Glomerular visceral epithelial cell (primary cell): ENCODE measurements around the gene CEP55.
"Not testable (repeated sequence)": the region's sequence is repeated elsewhere in the genome, so short reads cannot be mapped to it uniquely, and the experiment has no call there.

Source experiments
- DNase-seq: peaks from one replicate; pipeline ENCODE4 v3.0.0-alpha.2; 2016; ENCODE audit errors: extremely low spot score

The CEP55 gene

DNA sequence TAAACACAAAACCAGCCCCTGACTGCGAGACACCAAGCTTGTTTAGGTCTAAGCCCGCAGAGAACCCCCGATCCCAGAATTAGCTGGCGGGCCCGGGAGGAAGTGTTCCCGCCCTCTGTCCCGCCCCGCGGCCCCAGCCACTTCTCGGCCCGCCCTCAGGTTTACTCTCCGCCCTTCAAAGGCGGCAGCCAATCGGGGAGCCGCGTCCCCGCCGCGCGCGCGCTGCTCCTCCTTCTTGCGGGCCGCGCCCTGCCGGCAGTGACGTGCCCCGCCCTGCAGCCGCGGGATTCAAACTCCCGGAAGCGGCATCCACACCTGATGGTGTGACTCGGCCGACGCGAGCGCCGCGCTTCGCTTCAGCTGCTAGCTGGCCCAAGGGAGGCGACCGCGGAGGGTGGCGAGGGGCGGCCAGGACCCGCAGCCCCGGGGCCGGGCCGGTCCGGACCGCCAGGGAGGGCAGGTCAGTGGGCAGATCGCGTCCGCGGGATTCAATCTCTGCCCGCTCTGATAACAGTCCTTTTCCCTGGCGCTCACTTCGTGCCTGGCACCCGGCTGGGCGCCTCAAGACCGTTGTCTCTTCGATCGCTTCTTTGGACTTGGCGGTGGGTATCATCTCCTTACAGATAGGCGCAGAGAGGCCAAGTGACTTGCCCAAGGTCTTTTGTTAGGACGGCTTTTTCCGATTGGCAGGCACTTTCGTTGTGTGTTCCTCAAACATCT lies at the start of gene CEP55:
Gene CEP55, plus strand, starts transcription at position 291 of the 720 bp plus-strand sequence. CDS start 3,440 bp downstream, outside the sequence.
- peak; percentile 97 for DNase-seq

DNA sequence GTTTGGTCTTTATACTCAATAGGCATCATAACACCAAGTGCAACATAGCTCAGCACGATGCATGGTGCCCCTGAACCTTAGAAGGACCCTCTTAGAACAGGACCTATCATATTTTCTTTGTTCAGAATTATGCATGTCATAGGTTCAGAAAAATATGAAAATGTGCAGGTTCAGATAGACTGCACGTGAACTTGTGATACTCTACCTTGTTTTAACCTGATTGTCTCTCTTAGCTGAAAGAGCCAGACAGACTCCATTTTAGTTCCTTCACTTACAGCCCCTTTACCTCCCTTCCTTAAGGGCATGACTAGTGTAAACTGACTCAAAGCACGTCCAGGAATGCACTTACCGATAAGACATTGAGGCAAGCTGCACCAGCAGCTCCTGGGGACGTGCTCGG lies 49.4 kb upstream of the CEP55 start:
- DNase-seq, result no peak

DNA sequence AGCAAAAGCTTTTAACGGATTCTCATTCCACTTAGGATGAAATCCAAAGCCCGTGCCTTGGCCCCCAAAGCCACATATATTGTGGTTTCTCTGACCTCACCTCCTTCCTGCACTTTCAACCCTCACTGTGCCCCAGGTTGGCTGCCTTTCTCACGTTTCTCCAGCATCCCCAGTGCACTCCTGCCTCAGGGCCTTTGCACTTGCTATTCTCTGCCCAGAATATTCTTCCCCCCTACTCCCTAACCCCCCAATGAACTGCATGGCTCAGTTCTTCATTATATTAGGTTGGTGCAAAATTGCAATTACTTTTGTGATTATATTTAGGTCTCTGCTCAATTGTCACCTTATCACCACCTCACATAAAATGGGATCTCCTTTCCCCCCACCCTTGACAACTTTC lies 48.4 kb upstream of the CEP55 start:
- DNase-seq, result no peak

DNA sequence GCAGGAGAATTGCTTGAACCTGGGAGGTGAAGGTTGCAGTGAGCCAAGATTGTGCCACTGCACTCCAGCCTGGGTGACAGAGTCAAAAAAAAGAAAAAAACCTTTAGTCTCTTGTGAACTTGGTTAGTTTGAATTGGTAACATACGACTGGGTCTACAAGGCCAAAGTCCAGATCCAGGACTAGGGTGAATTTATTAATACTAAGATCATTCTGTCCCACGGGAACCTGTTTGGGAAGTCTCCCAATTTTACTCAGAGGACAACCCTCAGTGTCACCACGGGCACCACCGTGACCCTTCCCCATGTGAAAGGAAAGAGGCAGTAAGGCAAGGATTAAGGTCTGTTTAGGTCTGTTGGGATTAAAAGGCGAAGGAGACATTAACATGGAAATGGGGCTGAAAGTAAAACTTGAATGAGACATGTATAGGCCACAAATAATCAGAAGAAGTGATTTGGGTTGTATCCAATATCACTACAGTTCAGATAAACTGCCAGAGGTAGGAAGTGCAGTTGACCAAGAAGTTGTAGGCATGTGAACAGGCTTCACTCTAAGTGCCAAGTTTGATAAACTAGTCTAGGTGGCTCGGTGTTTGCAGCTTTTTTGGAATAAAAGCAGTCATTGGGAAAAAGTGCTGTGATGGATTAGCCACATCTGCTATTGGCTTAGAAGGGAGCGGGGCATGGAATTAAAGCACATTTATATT lies 45.0 kb upstream of the CEP55 start:
- no peak for DNase-seq

DNA sequence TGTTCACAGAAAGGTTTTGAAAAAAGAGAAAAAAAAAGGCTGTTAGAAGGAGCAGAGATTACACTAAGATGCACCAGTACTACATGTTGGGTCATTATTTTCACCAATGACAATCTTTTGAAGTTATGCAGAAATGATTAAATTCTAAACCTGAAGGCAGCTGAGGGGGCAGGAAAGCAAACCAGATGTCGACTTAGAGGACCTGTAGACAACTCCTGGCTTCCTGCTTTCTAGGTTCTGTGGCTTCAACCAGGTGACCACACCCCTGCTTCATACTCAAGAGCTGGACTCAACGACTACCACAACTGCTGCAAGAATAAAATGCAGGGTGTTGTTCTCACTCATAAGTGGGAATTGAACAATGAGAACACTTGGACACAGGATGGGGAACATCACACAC lies 44.3 kb upstream of the CEP55 start:
- DNase-seq, result no peak

DNA sequence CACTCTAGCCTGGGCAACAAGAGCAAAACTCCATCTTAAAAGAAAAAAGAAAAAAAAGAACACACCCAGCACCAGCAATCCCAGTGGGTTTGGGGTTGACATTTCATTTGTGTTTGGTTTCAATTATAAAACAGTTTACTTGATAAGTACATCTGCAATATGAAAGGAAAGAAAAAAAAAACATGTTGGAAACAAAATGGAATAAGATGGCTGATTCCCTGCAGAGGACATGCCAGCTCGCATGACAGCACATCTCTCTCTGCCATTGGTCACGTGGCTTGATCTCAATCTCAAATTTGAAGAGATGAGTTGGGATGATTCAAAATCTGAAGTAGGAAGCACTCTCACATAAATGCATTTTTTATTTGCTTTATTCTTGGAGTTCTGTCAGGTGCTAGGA lies 42.3 kb upstream of the CEP55 start:
- DNase-seq, result no peak

DNA sequence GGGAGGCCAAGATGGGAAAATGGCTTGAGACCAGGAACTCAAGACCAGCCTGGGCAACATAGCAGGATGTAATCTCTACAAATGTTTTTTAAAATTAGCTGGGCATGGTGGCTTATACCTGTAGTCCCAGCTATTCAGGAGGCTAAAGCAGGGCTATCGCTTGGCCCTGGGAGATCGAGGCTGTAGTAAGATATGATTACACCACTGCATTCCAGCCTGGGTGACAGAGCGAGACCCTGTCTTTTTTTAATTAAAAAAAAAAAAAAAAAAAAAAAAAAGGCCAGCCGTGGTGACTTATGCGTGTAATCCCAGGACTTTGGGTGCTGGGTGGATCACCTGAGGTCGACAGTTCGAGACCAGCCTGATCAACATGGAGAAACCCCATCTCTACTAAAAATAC lies 41.7 kb upstream of the CEP55 start:
- no peak for DNase-seq

DNA sequence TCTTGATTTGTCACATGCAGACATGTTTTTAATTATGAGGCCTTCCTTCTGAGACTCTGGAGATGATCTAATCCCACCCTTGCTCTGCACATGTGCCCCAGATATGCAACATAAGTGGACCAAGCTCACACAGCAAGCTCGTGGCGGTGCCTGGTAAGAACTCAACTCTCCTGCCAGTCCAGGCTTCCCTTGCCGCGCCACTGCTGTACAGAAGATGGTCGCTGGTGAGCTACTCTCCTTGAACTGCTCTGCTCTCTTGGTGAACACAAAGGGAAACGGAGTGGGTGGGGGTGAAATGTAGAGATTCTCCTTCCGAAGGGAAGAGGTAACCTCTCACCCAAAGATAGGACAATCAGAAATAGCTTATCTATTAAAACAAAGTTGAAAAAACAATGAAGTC lies 39.9 kb upstream of the CEP55 start:
- DNase-seq, result no peak

DNA sequence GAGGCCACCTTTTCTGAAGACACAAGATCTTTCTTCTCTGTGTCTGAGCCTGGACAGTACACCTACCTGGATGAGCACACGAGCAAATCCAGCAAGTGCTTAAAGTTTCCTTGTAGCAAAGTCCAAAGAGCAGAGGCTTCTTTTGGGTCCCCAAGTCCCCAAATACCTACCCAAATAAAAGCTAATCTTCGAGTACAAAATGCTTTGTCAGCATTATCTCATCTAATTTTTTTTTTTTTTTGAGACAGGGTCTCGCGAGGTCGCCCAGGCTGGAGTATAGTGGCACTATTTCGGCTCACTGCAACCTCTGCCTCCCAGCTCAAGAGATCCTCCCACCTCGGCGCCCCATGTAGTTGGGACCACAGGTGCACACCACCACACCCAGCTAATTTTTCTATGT lies 38.9 kb upstream of the CEP55 start:
- DNase-seq, result no peak

DNA sequence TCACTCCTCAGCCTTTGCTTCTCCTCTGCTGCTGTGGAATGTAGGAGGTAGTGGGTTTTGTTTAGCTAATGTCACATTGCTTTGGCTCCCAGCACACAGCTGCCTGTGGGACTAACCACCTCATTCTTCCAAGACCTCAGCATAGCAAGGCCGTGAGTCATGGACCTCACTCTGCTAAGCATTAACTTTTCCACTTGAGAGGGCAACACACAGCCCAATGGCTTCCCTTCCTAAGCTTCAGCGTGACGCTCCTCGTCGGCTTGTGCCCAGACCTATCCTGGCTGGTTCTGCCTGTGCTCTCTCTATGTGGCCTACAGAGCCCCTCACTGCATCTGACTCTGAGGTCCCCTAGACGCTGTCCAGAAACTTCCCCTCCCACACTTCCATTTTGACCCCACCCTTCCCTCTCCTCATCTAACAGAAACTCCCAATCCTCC lies 37.6 kb upstream of the CEP55 start:
- DNase-seq, result peak; percentile 100

DNA sequence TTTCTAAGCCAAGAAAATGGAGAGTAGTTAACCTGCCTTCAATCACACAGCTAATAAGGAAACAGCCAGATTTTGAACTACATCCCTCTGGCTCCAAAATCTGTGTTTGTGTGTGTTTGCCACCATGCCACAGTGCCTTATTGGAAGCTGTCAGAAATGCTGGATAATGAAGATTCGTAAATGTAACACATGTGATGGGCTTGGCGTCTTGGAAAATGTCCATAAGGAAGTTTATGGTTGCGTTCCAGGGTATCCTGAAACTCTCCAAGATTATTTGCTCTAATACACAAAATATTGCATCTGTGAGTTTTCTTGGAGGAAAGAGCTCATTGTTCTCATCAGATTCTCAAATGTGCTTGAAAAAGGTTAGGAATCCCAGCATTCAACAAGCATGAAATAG lies 36.9 kb upstream of the CEP55 start:
- no peak for DNase-seq

DNA sequence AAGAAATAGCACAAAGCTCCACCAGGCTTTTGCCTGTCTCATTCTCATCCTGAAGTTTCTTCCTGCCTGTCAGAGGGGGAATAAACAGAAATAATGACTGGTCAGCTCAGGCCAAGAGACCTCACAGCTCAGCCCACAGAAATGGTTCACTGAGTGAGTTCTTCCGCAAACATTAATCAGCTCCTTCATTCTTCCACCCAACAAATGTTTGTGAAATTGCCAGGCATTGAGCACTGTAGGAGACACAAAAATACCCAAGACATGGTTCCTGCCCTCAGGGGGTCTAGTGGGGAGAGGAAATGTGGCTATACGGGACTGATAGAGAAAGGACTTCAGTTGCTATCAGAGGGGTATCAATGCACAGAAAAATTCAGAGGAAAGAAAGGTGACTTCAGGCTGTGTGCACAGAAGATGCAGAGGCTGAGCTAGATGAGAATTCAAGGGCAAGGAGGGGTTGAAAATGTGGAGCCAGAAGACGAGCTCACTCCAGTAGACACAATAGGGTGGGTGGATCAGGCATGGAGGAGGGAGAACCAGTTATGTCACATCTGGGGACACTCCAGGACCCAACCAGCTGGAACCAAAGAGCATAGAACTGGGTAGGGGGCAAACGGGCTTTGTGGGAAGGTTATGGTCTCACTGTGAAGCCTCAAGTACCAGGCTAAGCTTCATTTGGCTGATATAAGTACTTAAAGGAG lies 35.2 kb upstream of the CEP55 start:
- DNase-seq, result peak; percentile 75

DNA sequence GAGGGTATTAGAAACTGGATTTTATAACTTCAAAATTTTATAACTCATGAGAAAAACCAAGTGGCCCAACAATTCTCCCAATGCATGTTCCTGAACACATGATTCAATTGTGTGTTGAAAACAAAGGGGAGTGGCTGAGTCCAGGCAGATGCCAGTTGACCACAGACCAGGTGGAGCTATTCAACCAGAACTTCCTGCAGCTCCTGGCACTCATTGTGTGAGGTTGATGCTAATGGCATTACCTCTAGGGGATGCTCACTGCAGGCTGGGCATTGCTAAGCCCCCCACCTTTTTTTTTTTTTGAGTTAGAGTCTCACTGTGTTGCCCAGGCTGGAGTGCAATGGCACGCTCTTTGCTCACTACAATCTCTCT lies 34.6 kb upstream of the CEP55 start:
- DNase-seq, result peak; percentile 94

DNA sequence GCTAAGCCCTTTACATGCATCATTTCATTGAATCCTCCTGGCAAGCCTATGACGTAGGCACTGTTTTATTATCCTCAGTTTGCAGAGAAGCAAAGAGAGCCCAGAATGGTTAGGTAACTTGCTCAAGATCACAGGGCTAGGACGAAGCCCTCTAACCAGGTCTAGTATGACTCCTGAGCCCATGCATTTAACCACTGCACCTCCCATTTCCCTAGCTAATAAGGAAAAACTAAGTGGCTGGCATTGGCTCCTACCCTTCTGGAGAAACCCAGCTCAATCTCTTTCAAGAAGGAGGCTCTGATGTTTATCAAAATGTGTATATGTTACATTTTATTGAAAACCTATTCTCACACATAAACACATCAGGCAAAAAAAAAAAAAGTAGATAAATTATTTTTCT lies 34.0 kb upstream of the CEP55 start:
- DNase-seq, result no peak

DNA sequence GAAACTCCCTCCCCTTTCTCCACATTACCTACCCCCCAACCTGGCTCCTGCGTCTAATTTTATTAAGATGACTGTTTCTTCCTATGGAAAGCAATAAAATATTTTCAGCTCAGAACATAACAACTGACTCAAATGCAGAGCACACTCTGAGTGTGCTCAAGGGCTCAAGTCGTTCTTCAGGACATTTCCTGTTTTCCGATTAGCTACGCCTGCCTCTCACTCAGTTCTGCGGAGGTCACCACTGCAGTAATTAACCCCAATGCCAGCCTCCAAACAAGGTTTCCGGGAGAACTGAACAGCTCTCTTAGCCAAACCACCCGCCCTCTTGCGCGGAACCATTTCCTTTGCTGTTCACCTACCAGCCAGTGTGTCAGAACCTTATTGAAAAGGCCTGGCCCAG lies 33.5 kb upstream of the CEP55 start:
- peak; percentile 66 for DNase-seq

DNA sequence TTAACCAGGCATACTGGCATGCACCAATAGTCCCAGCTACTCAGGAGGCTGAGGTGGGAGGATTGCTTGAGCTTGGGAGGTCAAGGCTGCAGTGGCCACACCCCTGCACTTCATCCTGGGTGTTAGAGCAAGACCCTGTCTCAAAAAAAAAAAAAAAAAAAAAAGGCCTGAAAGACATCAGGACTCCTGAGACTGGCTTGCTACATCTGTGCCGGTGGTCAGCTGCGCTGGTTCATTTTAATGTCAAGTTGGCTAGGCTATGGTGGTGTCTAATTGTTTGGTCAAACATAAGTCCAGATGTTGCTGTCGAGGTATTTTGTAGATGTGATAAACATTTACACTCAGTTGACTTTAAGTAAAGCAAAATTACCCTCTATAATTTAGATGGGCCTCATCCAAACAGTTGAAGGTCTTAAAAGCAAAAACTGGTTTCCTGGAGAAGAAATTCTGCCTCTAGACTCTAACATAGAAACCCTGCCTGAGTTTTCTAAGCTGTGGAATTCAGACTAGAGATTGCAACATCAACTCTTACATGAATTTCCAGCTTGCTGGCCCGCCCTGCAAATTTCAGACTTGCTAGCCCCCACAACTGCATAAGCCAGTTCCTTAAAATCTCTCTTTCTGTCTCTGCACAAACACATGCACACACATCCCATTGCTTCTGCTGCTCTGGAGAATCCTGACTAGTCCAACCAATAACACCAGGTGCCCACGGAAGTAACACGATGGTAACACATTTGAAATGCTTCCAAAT lies 32.5 kb upstream of the CEP55 start:
- no peak for DNase-seq

DNA sequence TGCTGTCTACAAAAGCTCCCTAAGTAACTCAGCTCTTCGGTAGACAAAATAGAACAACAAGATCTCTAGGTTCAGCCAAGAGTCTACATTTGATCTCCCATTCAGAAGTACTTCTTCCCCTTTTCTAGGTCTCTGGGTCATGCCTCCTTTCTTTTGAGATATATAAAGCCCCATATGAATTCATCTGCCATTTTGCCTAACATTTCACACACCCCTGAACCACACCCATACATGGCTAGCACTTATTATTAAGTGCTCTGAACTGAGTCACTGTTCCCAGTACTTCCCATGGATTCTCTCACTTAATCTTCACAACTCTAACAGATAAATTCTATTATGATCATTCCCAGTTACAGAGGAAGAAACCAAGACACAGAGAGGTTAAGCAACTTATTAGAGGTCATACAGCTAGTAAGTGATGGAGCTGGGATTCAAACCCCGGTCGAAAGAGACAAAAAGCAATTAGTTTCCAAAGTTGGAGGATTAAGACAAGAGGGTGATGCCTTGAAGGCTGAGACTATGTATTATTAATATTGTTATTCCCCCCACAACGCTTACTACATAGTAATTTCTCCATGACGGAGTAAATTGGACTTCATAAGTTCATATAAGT lies 31.5 kb upstream of the CEP55 start:
- no peak for DNase-seq

DNA sequence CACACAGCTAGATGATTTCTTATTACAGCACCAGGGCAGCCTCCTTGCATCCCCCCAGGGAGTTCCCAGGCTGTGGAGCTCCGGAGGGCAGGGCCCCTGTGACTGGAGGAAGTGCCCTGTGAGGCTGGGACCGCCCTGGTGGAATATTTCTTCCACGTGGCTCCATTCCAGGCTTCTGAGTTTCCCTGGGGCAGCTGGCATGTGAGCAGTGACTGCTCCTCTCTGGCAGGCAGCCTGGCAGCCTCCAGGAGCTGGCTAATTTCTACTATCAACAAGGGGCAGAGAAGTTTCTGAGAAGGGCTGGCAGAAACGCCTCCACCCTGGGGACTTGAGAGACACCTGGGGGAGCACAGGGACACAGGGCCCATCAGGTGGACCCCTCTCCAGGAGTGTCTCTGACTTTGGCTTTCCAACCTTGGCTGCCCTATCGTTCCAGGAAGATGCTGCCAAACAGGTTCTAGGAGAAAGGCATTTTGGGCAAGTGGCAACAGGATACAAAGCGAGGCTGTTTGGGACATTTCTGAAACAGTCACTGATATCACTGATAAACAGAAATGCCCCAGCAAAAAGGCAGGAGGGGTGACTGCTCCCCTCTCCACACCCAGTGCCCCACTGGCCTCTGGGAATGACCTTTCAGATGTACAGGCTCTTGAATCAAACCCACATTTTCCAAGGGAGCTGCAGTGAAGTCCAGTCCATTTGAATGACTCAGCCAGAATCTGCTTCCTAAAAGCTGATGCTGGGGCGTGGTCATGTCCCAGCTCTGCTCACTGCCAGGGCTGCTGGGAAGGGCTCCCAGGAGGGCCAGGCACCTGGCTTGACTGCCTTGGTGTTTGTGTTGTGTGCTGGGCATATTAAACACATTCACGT lies 30.4 kb upstream of the CEP55 start:
- peak; percentile 98 for DNase-seq

DNA sequence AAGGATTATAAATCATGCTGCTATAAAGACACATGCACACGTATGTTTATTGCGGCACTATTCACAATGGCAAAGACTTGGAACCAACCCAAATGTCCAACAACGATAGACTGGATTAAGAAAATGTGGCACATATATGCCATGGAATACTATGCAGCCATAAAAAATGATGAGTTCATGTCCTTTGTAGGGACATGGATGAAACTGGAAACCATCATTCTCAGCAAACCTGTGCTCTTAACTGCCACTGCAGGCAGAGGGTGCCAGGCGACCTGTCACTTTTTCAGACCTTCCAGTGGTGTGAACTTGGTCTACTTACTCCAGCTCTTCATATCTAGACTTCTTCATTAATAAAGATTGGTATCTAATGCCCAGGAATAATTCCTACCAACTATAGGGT lies 28.8 kb upstream of the CEP55 start:
- not testable (repeated sequence) for DNase-seq

DNA sequence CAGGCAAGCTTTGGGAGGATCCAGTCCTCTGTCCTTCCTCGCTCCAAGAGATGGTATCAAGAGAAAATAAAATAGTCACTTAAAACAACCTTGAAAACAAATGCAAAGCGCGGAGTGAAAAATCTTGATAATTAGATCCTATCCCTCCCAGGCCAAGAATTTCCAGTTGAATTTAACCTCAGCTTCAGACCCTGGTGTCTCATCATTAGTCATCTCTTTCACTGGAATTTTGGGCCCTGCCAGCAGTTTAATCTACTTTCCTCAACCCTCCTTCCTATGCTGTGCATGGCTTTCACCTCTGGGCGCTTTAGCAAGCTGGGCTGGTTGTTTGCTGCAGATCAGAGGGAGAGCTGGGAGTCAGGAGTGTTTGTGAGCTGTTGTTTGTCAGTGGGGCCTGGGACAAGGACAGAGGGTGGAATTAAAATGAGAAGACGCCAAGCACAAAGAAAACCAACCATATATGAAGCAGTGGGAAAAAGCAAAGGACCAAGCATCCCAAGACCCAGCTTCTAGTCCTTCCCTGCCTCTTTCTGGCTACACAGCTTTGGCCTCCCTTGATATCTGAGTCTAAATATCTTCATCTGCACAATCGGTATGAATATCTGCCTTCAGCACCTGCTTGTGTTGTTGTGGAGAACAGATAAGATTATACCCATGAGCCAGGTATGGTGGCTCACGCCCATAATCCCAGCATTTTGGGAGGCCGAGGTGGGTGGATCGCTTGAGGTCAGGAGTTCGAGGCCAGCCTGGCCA lies 27.8 kb upstream of the CEP55 start:
- peak; percentile 92 for DNase-seq
